ENCODE data around the gene KIAA0930.

- no peak for TF ChIP-seq POLR2A (IDR thresholded peaks at IDR 0.05)
- TF ChIP-seq CTCF (IDR thresholded peaks at IDR 0.05): no peak
Measured at GRCh38 chr22:45239681-45240051, 1.0 kb downstream of the KIAA0930 start.

All from right lobe of liver (tissue), 4 donors.